NCI-H2107 treated with DMSO at 0.1 percent for 48 hours (cell line): ENCODE data around the gene CNTN5.

Experiments used
- DNase-seq: peaks from one replicate; lab custom pipeline; 2025; ENCODE audit not compliant: unreplicated experiment; lab: John Stamatoyannopoulos, UW

Gene CNTN5

GRCh38 chr11:100397401-100397800, 1376.7 kb downstream of the CNTN5 start:
- no peak for DNase-seq

DNA sequence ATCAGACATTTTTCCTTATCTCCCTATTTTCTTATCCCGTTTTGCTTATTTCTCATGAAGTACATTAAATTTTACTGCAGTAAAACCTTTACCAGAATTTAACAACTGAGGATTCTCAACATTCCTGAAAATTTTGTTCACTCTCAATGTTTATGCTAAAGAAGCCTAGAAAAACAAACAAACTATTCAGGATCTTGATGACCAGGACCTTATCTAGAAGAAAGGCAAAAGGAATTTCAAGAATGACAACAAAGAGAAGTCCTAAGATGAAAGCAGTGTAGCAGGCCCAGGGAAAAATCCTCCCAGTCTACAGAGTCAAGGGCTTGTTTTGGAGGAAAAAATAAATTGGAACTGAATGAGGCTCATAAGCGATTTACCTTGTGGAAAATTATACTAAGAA, 1383.1 kb downstream of the CNTN5 start:
- DNase-seq: no peak

- DNase-seq: no peak
These were observed 1384.2 kb downstream of the CNTN5 start for GRCh38 chr11:100404907-100405306.
